Gastroesophageal sphincter (tissue), 3 donors: ENCODE measurements around the gene CHIT1.

Source experiments
- CTCF ChIP-seq, 4 experiments: fragments of 200-600 bp in 2 of 4; fragments of 450-650 bp in 2 of 4; sonication (generic) in 1 of 4; IDR thresholded peaks; one replicate each; pipeline ENCODE4 v1.5.1; 2017 to 2019; ENCODE audit warnings: antibody characterized with exemption in 4 of 4, mild to moderate bottlenecking in 2 of 4, moderate library complexity in 2 of 4
- EP300 ChIP-seq: sonication (generic); formaldehyde crosslinking; IDR thresholded peaks from one replicate; pipeline ENCODE4 v1.6.1; 2017; ENCODE audit warnings: antibody characterized with exemption, mild to moderate bottlenecking
- POLR2A ChIP-seq, 2 donors: fragments of 450-650 bp; IDR thresholded peaks; one replicate each; pipeline ENCODE4 v1.6.1; 2017; ENCODE audit warnings: antibody characterized with exemption in 2 of 2, mild to moderate bottlenecking in 2 of 2, moderate library complexity in 1 of 2

GRCh38 chr1:203268901-203269653 is 39.6 kb upstream of the CHIT1 start:
- TF ChIP-seq CTCF (IDR thresholded peaks at IDR 0.05) (peak; percentile 89 to 94 (median 92)), POLR2A (IDR thresholded peaks at IDR 0.05) (no peak), EP300 (no peak)
